Measurements from ENCODE around the gene CT45A5.
A peak's percentile ranks its signal among the peaks of the same experiment; 100 is the strongest.
"Not testable (repeated sequence)": the region's sequence is repeated elsewhere in the genome, so short reads cannot be mapped to it uniquely, and the experiment has no call there.

The CT45A5 gene, protein sequence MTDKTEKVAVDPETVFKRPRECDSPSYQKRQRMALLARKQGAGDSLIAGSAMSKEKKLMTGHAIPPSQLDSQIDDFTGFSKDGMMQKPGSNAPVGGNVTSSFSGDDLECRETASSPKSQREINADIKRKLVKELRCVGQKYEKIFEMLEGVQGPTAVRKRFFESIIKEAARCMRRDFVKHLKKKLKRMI

DNA sequence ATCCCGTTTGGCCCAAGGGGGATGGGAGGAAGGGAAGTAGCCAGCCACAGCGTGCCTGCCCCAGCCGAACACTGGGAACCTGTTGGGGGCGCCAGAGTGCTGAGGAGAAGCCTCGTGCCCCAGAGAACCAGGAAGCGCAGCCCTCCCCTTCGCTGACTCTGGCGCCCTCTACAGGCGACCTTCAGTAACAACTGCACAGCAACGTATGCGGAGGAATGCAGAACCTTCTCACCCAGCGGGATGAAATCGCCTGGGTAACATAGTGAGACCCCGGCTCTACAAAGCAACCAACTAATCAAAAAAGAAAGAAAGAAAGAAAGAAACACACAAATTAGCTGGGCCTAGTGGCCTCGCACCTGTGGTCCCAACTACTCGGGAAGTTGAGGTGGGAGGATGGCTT, at the start of gene CT45A5:
Gene CT45A5 (minus strand): TSS at position 101 of the 400 bp plus-strand sequence. CDS start 3,774 bp downstream, outside the sequence.
- POLR2A ChIA-PET = not testable (repeated sequence)

DNA sequence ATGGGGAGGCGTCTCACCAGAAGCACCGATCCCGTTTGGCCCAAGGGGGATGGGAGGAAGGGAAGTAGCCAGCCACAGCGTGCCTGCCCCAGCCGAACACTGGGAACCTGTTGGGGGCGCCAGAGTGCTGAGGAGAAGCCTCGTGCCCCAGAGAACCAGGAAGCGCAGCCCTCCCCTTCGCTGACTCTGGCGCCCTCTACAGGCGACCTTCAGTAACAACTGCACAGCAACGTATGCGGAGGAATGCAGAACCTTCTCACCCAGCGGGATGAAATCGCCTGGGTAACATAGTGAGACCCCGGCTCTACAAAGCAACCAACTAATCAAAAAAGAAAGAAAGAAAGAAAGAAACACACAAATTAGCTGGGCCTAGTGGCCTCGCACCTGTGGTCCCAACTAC, 34.6 kb upstream of the CT45A5 start, which contains the start of gene CT45A2:
Gene CT45A2 (minus strand): TSS at position 101 of the 400 bp plus-strand sequence. CDS start 3,747 bp downstream, outside the sequence.
- POLR2A ChIA-PET; CTCF ChIA-PET; H3K9me3 ChIP-seq (ENCODE audit: control insufficient read depth, insufficient read depth, low read depth, low read length); H3K4me3 ChIP-seq (ENCODE audit: low read depth, low read length); H3K27ac ChIP-seq (ENCODE audit: extremely low read depth, low read depth, low read length); H3K4me1 ChIP-seq (ENCODE audit: control insufficient read depth, insufficient read depth, low read length); H3K36me3 ChIP-seq (ENCODE audit: control insufficient read depth in 2 of 2, insufficient read depth in 1 of 2, low read length in 2 of 2): not testable (repeated sequence)

More for the DNA sequence above, at the start of gene CT45A5:
- H3K36me3 ChIP-seq (ENCODE audit: control insufficient read depth in 2 of 2, insufficient read depth in 1 of 2, low read length in 2 of 2); H3K4me1 ChIP-seq (ENCODE audit: control insufficient read depth, insufficient read depth, low read length); CTCF ChIA-PET; H3K27ac ChIP-seq (ENCODE audit: extremely low read depth, low read depth, low read length); H3K9me3 ChIP-seq (ENCODE audit: control insufficient read depth, insufficient read depth, low read depth, low read length); H3K4me3 ChIP-seq (ENCODE audit: low read depth, low read length): not testable (repeated sequence)

DNA sequence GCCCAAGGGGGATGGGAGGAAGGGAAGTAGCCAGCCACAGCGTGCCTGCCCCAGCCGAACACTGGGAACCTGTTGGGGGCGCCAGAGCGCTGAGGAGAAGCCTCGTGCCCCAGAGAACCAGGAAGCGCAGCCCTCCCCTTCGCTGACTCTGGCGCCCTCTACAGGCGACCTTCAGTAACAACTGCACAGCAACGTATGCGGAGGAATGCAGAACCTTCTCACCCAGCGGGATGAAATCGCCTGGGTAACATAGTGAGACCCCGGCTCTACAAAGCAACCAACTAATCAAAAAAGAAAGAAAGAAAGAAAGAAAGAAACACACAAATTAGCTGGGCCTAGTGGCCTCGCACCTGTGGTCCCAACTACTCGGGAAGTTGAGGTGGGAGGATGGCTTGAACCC, 17.4 kb upstream of the CT45A5 start, which contains the start of gene CT45A6:
Gene CT45A6 (minus strand): TSS at position 101 of the 400 bp plus-strand sequence. CDS start 3,794 bp downstream, outside the sequence.
- H3K9me3 ChIP-seq (ENCODE audit: control insufficient read depth, insufficient read depth, low read depth, low read length); H3K27ac ChIP-seq (ENCODE audit: extremely low read depth, low read depth, low read length); H3K36me3 ChIP-seq (ENCODE audit: control insufficient read depth in 2 of 2, insufficient read depth in 1 of 2, low read length in 2 of 2); H3K4me3 ChIP-seq (ENCODE audit: low read depth, low read length); H3K4me1 ChIP-seq (ENCODE audit: control insufficient read depth, insufficient read depth, low read length); CTCF ChIA-PET; POLR2A ChIA-PET: not testable (repeated sequence)

DNA sequence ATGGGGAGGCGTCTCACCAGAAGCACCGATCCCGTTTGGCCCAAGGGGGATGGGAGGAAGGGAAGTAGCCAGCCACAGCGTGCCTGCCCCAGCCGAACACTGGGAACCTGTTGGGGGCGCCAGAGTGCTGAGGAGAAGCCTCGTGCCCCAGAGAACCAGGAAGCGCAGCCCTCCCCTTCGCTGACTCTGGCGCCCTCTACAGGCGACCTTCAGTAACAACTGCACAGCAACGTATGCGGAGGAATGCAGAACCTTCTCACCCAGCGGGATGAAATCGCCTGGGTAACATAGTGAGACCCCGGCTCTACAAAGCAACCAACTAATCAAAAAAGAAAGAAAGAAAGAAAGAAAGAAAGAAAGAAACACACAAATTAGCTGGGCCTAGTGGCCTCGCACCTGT, 17.2 kb downstream of the CT45A5 start, which contains the start of gene CT45A3:
Gene CT45A3 (minus strand): TSS at position 101 of the 400 bp plus-strand sequence. CDS start 3,747 bp downstream, outside the sequence.
- CTCF ChIA-PET; H3K9me3 ChIP-seq (ENCODE audit: control insufficient read depth, insufficient read depth, low read depth, low read length); H3K36me3 ChIP-seq (ENCODE audit: control insufficient read depth in 2 of 2, insufficient read depth in 1 of 2, low read length in 2 of 2); POLR2A ChIA-PET; H3K27ac ChIP-seq (ENCODE audit: extremely low read depth, low read depth, low read length); H3K4me3 ChIP-seq (ENCODE audit: low read depth, low read length); H3K4me1 ChIP-seq (ENCODE audit: control insufficient read depth, insufficient read depth, low read length): not testable (repeated sequence)

DNA sequence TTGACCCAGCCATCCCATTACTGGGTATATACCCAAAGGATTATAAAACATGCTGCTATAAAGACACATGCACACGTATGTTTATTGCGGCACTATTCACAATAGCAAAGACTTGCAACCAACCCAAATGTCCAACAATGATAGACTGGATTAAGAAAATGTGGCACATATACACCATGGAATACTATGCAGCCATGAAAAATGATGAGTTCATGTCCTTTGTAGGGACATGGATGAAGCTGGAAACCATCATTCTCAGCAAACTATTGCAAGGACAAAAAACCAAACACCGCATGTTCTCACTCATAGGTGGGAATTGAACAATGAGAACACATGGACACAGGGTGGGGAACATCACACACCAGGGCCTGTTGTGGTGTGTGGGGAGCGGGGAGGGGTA, 40.6 kb downstream of the CT45A5 start:
- H3K36me3 ChIP-seq (ENCODE audit: control insufficient read depth in 2 of 2, insufficient read depth in 1 of 2, low read length in 2 of 2); H3K4me1 ChIP-seq (ENCODE audit: control insufficient read depth, insufficient read depth, low read length); H3K4me3 ChIP-seq (ENCODE audit: low read depth, low read length); POLR2A ChIA-PET; H3K27ac ChIP-seq (ENCODE audit: extremely low read depth, low read depth, low read length); H3K9me3 ChIP-seq (ENCODE audit: control insufficient read depth, insufficient read depth, low read depth, low read length): not testable (repeated sequence)
- TF ChIP-seq ZNF146 (tag by site-specific recombination; IDR thresholded peaks at IDR 0.05) = peak; percentile 95
- TF ChIP-seq, protein P1, sequence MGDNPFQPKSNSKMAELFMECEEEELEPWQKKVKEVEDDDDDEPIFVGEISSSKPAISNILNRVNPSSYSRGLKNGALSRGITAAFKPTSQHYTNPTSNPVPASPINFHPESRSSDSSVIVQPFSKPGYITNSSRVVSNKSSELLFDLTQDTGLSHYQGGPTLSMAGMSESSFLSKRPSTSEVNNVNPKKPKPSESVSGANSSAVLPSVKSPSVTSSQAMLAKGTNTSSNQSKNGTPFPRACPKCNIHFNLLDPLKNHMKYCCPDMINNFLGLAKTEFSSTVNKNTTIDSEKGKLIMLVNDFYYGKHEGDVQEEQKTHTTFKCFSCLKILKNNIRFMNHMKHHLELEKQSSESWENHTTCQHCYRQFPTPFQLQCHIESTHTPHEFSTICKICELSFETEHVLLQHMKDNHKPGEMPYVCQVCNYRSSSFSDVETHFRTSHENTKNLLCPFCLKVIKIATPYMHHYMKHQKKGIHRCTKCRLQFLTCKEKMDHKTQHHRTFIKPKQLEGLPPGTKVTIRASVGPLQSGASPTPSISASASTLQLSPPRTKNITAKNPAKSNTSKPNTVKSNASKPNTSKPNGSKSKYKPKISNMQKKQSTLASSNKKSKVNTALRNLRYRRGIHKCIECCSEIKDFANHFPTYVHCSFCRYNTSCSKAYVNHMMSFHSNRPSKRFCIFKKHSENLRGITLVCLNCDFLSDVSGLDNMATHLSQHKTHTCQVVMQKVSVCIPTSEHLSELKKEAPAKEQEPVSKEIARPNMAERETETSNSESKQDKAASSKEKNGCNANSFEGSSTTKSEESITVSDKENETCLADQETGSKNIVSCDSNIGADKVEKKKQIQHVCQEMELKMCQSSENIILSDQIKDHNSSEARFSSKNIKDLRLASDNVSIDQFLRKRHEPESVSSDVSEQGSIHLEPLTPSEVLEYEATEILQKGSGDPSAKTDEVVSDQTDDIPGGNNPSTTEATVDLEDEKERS (tag by site-specific recombination; IDR thresholded peaks at IDR 0.05) = 0 out of 2 replicates have a peak, but pooled peaks have one; percentile 28
- CTCF ChIA-PET = interaction anchor here (0.5 to 0.7 kb wide), 2 partner anchors 76 to 121 kb away, joined by 3 to 4 read pairs; no protein-coding TSS in a partner anchor

DNA sequence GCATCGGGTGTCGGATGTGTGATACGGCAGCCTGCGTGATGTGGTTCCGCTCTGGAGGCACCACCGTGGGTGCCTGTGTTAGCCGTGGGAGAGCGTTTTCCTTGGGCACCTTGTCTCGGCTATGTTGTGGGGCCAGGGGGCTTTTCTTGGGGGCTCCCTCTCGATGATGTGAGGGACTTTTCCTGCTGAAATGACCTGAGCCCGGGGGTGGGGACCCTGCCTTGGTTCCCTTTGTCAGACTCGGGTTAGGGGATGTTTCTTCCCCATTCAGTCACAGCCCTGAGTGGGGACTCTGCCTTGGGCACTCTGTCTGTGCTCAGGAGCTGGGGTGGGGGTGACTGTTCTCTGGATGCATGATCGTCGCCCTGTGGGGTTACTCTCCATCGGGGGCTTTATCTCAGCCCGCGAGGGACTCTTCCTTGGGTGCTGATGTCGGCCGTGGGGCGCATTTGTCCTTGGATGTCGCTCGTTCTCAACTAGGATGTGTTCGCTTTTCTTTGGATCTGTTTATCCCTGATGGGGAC, 44.0 kb downstream of the CT45A5 start:
- ChIA-PET CTCF (interaction anchor here (1.0 to 1.4 kb wide), 2 partner anchors 148 to 156 kb away, joined by 3 read pairs; no protein-coding TSS in a partner anchor), POLR2A (no interaction called here)
- H3K27ac ChIP-seq (ENCODE audit: extremely low read depth, low read depth, low read length) = no peak overlapping the region
- H3K4me1 ChIP-seq (ENCODE audit: control insufficient read depth, insufficient read depth, low read length) = no peaks in the 10 kb centered on the region
- H3K9me3 ChIP-seq (ENCODE audit: control insufficient read depth, insufficient read depth, low read depth, low read length) = no peaks in the 10 kb centered on the region
- no peak overlapping the region for H3K4me3 ChIP-seq (ENCODE audit: low read depth, low read length)
- no peaks in the 10 kb centered on the region for H3K36me3 ChIP-seq (ENCODE audit: control insufficient read depth in 2 of 2, insufficient read depth in 1 of 2, low read length in 2 of 2)
- TF ChIP-seq, protein P2, sequence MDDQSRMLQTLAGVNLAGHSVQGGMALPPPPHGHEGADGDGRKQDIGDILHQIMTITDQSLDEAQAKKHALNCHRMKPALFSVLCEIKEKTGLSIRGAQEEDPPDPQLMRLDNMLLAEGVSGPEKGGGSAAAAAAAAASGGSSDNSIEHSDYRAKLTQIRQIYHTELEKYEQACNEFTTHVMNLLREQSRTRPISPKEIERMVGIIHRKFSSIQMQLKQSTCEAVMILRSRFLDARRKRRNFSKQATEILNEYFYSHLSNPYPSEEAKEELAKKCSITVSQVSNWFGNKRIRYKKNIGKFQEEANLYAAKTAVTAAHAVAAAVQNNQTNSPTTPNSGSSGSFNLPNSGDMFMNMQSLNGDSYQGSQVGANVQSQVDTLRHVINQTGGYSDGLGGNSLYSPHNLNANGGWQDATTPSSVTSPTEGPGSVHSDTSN (CRISPR knock-in tag; IDR thresholded peaks at IDR 0.05) = no peak
- TF ChIP-seq, protein P3, sequence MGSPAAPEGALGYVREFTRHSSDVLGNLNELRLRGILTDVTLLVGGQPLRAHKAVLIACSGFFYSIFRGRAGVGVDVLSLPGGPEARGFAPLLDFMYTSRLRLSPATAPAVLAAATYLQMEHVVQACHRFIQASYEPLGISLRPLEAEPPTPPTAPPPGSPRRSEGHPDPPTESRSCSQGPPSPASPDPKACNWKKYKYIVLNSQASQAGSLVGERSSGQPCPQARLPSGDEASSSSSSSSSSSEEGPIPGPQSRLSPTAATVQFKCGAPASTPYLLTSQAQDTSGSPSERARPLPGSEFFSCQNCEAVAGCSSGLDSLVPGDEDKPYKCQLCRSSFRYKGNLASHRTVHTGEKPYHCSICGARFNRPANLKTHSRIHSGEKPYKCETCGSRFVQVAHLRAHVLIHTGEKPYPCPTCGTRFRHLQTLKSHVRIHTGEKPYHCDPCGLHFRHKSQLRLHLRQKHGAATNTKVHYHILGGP (tag by site-specific recombination; IDR thresholded peaks at IDR 0.05) = no peak
- TF ChIP-seq ZNF776 (tag by site-specific recombination; IDR thresholded peaks at IDR 0.05; ENCODE audit: borderline replicate concordance) = no peak
- TF ChIP-seq ZNF610 (tag by site-specific recombination; IDR thresholded peaks at IDR 0.05; ENCODE audit: borderline replicate concordance) = no peak
- TF ChIP-seq, protein P4, sequence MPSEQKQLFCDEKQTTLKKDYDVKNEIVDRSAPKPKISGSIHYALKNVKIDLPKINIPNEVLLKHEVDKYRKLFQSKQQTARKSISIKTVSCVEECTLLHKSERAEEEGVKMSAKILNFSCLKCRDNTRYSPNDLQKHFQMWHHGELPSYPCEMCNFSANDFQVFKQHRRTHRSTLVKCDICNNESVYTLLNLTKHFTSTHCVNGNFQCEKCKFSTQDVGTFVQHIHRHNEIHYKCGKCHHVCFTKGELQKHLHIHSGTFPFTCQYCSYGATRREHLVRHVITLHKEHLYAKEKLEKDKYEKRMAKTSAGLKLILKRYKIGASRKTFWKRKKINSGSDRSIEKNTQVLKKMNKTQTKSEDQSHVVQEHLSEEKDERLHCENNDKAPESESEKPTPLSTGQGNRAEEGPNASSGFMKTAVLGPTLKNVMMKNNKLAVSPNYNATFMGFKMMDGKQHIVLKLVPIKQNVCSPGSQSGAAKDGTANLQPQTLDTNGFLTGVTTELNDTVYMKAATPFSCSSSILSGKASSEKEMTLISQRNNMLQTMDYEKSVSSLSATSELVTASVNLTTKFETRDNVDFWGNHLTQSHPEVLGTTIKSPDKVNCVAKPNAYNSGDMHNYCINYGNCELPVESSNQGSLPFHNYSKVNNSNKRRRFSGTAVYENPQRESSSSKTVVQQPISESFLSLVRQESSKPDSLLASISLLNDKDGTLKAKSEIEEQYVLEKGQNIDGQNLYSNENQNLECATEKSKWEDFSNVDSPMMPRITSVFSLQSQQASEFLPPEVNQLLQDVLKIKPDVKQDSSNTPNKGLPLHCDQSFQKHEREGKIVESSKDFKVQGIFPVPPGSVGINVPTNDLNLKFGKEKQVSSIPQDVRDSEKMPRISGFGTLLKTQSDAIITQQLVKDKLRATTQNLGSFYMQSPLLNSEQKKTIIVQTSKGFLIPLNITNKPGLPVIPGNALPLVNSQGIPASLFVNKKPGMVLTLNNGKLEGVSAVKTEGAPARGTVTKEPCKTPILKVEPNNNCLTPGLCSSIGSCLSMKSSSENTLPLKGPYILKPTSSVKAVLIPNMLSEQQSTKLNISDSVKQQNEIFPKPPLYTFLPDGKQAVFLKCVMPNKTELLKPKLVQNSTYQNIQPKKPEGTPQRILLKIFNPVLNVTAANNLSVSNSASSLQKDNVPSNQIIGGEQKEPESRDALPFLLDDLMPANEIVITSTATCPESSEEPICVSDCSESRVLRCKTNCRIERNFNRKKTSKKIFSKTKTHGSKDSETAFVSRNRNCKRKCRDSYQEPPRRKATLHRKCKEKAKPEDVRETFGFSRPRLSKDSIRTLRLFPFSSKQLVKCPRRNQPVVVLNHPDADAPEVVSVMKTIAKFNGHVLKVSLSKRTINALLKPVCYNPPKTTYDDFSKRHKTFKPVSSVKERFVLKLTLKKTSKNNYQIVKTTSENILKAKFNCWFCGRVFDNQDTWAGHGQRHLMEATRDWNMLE (tag by site-specific recombination; conservative IDR thresholded peaks at IDR 0.05; ENCODE audit: low read depth) = no peak

Data from HEK293 (cell line).